Thyroid gland (tissue), 4 donors: ENCODE measurements around the gene ARHGAP15.

Experiments
- CTCF ChIP-seq, 6 experiments: fragments of 200-600 bp in 3 of 6; fragments of 450-650 bp in 3 of 6; sonication (generic) in 3 of 6; IDR thresholded peaks; one replicate each; pipeline ENCODE4 v1.5.1; 2016 to 2019; ENCODE audit warnings: antibody characterized with exemption in 6 of 6, mild to moderate bottlenecking in 2 of 6, inconsistent platforms in 1 of 6, moderate library complexity in 1 of 6
- POLR2A ChIP-seq, 2 donors: fragments of 450-650 bp; IDR thresholded peaks; one replicate each; pipeline ENCODE4 v1.6.1; 2017; ENCODE audit warnings: antibody characterized with exemption in 2 of 2, mild to moderate bottlenecking in 2 of 2, moderate library complexity in 1 of 2

- TF ChIP-seq CTCF (IDR thresholded peaks at IDR 0.05) (no peak), POLR2A (IDR thresholded peaks at IDR 0.05) (no peak)
Measured at GRCh38 chr2:143521396-143521795, 392.2 kb downstream of the ARHGAP15 start.
